Ammon's horn (tissue), 1 donor: ENCODE results near the gene SULT1C4.
A peak's percentile ranks its signal among the peaks of the same experiment; 100 is the strongest.
"Not testable (repeated sequence)": the region's sequence is repeated elsewhere in the genome, so short reads cannot be mapped to it uniquely, and the experiment has no call there.

ENCODE experiments used
- DNase-seq: peaks from one replicate; pipeline ENCODE4 v3.0.0-alpha.2; 2016; ENCODE audit warnings: low spot score

SULT1C4 gene

DNA sequence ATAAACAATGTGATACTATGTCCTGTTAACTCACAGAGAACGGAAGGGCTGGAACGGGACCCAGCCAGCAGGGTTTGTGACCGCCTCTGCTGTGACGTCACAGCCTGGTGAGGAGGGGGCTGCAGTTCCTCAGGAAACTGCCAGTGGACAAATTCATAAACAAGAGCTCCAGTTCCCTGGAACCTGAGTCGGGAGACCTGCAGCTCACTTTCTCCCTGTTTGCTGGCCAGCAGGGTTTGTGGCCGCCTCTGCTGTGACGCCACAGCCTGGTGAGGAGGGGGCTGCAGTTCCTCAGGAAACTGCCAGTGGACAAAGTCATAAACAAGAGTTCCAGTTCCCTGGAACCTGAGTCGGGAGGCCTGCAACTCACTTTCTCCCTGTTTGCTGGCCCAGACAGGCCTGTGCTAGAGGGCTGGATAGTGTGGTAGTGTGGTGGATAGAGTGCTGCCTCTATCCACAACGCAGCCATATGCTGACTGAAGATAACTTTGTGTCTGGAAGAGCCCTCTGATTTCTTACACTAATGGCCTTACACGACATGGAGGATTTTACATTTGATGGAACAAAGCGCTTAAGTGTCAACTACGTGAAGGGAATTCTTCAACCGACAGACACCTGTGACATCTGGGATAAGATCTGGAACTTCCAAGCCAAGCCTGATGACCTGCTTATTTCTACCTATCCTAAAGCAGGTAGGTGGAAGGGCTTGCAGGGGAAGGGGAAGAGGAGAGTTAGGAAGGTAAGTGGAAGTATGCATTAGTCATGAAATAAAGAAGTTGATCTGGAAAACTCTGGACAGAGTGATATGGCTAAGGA is at the start of gene SULT1C4:
TSS of gene SULT1C4 (plus strand) at position 140 of the 816 bp plus-strand sequence. CDS start at position 524, 384 bp downstream.
- DNase-seq: peak; percentile 72

GRCh38 chr2:108329771-108330170 is 48.0 kb upstream of the SULT1C4 start:
- DNase-seq: no peak

GRCh38 chr2:108330979-108331378 is 46.8 kb upstream of the SULT1C4 start:
- DNase-seq: no peak

DNA sequence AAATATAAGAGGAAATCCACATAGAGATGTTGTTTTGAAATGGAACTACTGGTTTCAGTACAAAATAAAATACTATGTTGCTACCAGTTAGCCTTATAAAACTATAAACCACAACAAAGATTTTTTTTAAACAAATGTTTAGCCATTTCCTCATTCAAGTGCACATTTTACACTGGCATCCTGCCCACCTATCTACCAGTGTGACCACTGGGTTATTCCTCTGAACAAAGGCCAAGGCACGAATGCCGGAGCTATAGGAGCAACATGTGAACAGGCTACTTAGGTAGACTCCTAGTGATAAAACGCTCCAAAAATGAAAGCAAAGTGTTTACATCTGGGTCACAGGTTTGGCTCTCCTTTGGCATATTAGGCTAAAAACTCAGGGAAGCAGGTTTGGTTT is 31.8 kb upstream of the SULT1C4 start:
- DNase-seq: no peak

- DNase-seq: no peak
These were observed 30.9 kb upstream of the SULT1C4 start for GRCh38 chr2:108346827-108347226.

GRCh38 chr2:108347786-108348185 is 30.0 kb upstream of the SULT1C4 start:
- DNase-seq: no peak

GRCh38 chr2:108348816-108349570 is 28.8 kb upstream of the SULT1C4 start:
- DNase-seq: no peak

GRCh38 chr2:108349571-108349928 is 28.2 kb upstream of the SULT1C4 start:
- no peak for DNase-seq

DNA sequence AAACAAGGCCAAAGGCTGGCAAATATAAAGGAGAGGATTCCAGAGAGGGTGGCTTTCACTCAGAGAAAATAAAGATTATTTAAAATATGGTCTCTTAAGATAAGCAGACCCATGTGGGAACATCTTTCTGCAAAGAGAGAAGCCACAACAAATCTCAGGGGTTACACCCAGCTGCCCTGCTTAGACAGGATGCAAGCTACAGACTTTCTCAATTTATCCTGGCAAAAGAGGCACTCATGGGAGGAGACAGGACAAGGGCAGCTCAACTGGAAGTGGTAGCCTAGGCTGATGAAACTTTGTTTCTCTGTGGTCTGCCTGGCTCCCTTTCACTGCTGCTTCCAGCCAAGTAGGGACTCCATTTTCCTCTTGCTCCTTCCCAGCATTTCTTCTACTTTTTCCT is 25.9 kb upstream of the SULT1C4 start:
- no peak for DNase-seq

DNA sequence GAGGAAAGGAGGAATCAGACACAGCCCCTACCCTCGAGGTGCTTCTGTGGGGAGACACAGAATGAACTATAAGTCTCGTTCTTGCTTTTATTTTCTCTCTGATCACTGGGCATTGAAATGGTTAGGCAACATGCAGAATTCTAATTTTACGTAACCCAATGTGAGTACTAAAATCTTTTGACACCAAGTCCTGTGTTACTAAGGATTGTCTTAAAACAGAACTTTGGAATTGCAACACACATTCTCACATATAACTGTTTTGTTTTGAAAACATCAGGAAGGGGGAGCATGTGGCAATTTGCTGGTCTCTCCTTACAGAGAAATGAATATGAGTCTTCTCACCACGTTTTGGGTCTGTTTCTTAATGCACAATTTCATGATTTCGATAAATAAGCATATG is 23.6 kb upstream of the SULT1C4 start:
- DNase-seq: no peak

DNA sequence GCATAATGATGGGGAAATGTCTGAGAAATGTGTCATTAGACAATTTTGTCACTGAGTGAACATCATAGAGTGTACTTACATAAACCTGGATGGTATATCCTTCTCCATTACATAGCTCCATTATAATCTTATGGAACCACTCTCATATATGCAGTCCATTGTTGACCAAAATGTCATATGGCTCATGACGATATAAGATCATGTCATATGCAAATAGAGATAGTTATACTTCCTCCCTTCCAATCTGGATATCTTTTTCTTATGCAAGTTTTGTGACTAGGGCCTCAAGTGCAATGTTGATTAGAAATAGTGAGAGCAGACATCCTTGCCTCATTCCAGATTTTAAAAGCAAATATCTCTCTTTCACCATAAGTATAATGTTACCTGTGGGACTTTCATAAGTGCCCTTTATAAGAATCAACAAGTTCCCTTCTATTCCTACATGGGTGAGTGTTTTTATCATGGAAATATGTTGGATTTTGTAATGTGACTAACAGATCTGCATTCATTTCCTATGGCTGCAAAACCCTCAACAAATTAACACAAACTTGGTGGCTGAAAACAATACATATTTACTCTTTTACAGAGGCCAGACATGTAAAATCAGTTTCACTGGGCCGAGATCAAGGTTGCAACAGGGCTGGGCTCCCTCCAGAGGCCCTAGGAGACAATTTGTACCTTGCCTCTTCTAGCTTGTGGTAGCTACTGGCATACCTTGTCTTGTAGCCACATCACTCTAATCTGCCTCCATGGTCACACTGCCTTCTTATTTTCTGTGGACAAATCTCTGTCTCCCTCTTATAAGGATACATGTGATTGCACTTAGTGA is 21.6 kb upstream of the SULT1C4 start:
- DNase-seq: no peak

DNA sequence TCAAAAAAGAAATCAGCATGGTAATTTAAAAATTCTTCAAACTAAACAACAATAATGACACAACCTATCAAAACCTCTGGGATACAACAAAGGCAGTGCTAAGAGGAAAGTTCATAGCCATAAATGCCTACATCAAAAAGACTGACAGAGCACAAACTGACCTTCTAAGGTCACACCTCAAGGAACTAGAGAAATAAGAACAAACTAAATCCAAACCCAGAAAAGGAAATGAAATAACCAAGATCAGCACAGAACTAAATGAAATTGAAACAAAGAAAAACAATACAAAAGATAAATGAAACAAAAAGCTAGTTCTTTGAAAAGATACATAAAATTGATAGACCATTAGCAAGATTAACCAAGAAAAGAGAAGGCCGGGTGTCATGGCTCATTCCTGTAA is 18.4 kb upstream of the SULT1C4 start:
- DNase-seq: not testable (repeated sequence)

DNA sequence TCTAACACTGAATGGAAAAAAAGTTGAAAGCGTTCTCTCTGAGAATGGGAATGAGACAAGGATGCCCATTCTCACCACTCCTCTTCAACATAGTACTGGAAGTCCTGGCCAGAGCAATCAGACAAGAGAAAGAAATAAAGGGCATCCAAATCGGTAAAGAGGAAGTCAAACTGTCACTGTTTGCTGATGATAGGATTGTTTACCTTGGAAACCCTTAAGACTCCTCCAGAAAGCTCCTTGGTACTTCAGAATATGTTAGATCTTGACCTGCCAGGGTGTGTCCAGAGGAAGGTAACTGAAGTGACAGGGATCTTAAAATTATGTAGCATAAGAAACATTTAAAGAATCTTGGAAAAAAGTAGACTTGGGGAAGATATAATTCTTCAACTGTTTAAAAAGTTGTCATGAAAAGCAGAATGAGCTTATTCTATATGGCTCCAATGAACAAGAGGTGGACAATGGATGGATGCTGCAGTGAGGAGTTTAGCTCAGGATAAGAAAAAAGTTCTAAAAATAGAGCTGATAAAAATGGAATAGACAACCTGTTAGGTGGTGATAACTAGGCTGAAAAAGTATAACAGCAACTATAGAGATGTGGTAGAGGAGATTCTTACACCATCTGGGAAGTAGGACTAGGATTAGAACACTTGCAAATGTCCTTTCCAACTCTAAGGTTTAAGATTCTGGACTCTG is 16.8 kb upstream of the SULT1C4 start:
- no peak for DNase-seq

- DNase-seq: no peak
These were observed 14.5 kb upstream of the SULT1C4 start for GRCh38 chr2:108363024-108363907.

DNA sequence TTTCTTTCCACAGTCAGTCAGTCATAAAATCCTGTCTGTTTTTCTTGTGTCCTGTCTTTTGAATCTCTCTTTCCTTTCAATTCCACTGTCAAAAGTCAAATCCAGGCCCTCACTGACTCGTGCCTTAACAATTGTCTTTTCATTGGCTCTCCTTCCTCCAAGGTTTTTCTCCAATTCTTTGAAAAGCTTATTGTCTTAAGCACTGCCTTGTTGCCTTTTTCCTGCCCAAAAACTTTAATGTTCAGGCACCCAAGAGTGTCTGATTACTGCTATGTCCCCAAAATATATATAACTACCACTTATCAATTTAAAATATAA is 13.9 kb upstream of the SULT1C4 start:
- DNase-seq: no peak

GRCh38 chr2:108364676-108365297 is 13.0 kb upstream of the SULT1C4 start:
- DNase-seq: no peak

- DNase-seq: no peak
These were observed 12.1 kb upstream of the SULT1C4 start for GRCh38 chr2:108365656-108366055.

DNA sequence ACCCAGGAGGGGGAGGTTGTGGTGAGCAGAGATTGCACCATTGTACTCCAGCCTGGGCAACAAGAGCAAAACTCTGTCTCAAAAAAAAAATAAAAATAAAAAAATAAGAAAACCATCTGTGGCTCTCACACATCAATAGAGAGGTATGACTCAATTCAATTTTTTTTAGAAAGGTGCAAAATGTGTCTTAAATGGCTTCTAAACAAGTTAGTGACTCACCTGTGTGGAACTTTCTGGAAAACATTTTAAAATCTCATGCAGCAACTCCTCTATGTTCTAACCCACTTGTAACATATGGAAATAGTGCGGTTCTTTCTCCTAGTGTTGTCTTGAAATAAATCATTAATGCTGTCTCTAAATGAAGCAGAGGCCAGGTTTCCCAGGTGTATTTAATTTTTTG is 10.7 kb upstream of the SULT1C4 start:
- DNase-seq: no peak

GRCh38 chr2:108367561-108368175 is 10.1 kb upstream of the SULT1C4 start:
- DNase-seq: no peak

GRCh38 chr2:108369153-108369552 is 8.6 kb upstream of the SULT1C4 start:
- DNase-seq: no peak
